Activated naive CD4-positive, alpha-beta T cell treated with anti-CD3 and anti-CD28 coated beads, Interleukin-2, amount 50 U/mL, for 72 hours (primary cell): ENCODE measurements around the gene VN1R2. TPM values are rescaled to one million over a fixed set of nuclear protein-coding genes. Genes with fewer than 3 reads are reported as not detected.
"Not testable (repeated sequence)": the region's sequence is repeated elsewhere in the genome, so short reads cannot be mapped to it uniquely, and the experiment has no call there.

Experiments
- ATAC-seq, 2 donors: fragments of 150-1000 bp; cut with Tn5 transposase; 2 replicates each; pipeline ENCODE4 v1.10.0; 2021; ENCODE audit warnings: mild to moderate bottlenecking in 2 of 2, moderate library complexity in 2 of 2
- DNase-seq, 2 donors: peaks; one replicate each; pipeline ENCODE4 v3.0.0; 2021 to 2022; ENCODE audit warnings: low spot score in 2 of 2
- H3K27ac Mint-ChIP-seq, 2 donors: one replicate each; pipeline ENCODE4 v1.8.0; 2022; ENCODE audit warnings: mild to moderate bottlenecking in 2 of 2, mixed read lengths in 2 of 2
- H3K36me3 Mint-ChIP-seq, 2 donors: one replicate each; pipeline ENCODE4 v1.8.0; 2022; ENCODE audit warnings: mixed read lengths in 2 of 2
- H3K9me3 Mint-ChIP-seq, 2 donors: one replicate each; pipeline ENCODE4 v1.8.0; 2022; ENCODE audit warnings: mixed read lengths in 2 of 2
- total RNA-seq, 2 donors: library from RNA; stranded (reverse); gene quantifications; one replicate each; pipeline ENCODE4 v1.2.3, GENCODE V29; 2022

Gene VN1R2, protein sequence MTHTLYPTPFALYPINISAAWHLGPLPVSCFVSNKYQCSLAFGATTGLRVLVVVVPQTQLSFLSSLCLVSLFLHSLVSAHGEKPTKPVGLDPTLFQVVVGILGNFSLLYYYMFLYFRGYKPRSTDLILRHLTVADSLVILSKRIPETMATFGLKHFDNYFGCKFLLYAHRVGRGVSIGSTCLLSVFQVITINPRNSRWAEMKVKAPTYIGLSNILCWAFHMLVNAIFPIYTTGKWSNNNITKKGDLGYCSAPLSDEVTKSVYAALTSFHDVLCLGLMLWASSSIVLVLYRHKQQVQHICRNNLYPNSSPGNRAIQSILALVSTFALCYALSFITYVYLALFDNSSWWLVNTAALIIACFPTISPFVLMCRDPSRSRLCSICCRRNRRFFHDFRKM
- not detected for total RNA-seq

DNA sequence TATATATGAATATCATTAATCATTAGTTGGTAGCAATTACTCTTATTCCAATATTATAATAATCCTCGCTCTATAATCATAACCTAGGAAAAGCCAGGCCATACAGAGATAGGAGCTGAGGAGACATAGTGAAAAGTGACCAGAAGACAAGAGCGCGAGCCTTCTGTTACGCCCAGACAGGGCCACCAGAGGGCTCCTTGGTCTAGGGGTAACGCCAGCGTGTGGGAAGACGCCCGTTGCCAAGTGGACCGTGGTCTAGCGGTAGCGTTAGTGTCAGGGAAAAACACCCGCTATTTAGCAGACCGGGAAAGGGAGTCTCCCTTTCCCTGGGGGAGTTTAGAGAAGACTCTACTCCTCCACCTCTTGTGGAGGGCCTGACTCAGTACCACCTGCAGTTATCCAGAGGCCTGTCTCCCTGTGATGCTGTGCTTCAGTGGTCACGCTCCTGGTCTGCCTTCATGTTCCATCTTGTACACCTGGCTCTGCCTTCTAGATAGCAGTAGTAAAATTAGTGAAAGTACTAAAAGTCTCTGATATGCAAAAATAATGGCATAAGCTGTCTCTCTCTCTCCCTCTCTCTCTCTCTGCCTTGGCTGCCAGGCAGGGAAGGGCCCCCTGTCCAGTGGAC is at the start of gene VN1R2:
Gene VN1R2, plus strand, starts transcription at position 578 of the 628 bp plus-strand sequence. CDS start 84 bp downstream, outside the sequence.
- Mint-ChIP-seq H3K36me3 (peaks cover 24 to 35% of the 10 kb centered on the region in 2 donors), H3K9me3 (peaks cover 24 to 44% of the 10 kb centered on the region in 2 donors)
- not testable (repeated sequence) for DNase-seq, H3K27ac Mint-ChIP-seq, ATAC-seq

DNA sequence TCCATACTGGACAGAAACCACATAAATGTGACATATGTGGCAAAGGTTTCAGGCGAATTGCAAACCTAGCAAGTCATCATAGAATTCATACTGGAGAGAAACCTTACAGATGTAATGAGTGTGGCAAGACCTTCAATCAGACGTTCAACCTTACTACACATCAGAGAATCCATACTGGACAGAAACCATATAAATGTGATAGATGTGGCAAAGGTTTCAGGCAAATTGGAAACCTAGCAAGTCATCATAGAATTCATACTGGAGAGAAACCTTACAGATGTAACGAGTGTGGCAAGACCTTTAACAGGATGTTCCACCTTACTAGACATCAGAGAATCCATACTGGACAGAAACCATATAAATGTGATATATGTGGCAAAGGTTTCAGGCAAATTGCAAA is 46.5 kb upstream of the VN1R2 start:
- DNase-seq, ATAC-seq, H3K27ac Mint-ChIP-seq: not testable (repeated sequence)
- peaks cover 62 to 64% of the 10 kb centered on the region in 2 donors for H3K9me3 Mint-ChIP-seq
- peaks cover 87 to 88% of the 10 kb centered on the region in 2 donors for H3K36me3 Mint-ChIP-seq

DNA sequence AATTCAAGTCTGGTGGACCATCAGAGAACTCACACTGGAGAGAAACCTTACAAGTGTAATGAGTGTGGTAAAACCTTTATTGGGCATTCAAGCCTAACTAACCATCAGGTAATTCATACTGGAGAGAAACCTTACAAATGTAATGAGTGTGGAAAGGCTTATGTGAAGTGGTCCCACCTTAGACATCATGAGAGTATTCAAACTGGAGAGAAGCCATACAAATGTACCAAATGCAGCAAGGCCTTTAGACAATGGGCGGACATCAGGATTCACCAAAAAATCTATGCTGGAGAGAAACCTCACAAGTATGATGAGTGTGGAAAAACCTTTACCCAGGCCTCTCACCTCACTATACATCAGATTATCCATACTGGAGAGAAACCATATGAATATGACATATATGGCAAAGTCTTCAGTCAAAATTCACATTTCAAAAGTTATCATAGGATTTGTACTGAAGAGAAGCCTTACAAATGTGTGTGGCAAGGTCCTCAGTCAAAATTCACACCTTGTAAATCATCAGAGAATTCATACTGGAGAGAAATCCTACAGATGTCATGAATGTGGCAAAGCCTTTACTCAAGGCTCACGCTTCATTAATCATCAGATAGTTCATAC is 45.3 kb upstream of the VN1R2 start:
- ATAC-seq (no peak), DNase-seq (no peak)
- H3K27ac Mint-ChIP-seq: no peak overlapping the region
- H3K36me3 Mint-ChIP-seq: peaks cover 78 to 79% of the 10 kb centered on the region in 2 donors
- peaks cover 57 to 59% of the 10 kb centered on the region in 2 donors for H3K9me3 Mint-ChIP-seq

DNA sequence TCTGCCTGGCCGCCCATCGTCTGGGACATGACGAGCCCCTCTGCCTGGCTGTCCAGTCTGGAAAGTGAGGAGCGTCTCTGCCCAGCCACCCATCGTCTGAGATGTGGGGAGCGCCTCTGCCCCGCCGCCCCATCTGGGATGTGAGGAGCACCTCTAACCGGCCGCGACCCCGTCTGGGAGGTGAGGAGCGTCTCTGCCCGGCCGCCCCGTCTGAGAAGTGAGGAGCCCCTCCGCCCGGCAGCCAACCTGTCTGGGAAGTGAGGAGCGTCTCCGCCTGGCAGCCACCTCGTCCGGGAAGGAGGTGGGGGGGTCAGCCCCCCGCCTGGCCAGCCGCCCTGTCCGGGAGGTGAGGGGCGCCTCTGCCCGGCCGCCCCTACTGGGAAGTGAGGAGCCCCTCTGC is 35.4 kb upstream of the VN1R2 start:
- H3K9me3 Mint-ChIP-seq: peaks cover 37 to 42% of the 10 kb centered on the region in 2 donors
- ATAC-seq, DNase-seq, H3K27ac Mint-ChIP-seq: not testable (repeated sequence)
- peaks cover 35 to 56% of the 10 kb centered on the region in 2 donors for H3K36me3 Mint-ChIP-seq

DNA sequence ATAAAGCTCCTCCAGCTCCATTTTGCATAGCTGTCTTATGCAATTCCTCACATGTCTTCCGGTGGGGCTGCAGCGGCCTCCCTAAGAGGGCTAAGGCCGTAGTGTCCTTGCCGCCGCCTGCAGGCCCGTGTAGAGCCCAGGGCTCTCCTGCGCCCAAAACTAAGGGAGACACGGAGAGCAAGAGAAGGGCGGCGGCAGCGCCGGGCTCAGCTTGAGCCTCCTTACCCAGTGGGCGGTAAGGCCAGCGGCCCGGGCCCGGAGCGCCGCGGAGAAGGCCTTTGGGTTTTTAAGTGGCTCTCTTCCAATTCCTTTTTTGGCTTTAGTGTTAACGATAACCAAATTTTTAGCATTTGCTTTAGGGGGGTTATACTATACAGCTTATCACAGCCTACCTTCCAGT is 33.5 kb upstream of the VN1R2 start:
- H3K9me3 Mint-ChIP-seq: peaks cover 31 to 32% of the 10 kb centered on the region in 2 donors

DNA sequence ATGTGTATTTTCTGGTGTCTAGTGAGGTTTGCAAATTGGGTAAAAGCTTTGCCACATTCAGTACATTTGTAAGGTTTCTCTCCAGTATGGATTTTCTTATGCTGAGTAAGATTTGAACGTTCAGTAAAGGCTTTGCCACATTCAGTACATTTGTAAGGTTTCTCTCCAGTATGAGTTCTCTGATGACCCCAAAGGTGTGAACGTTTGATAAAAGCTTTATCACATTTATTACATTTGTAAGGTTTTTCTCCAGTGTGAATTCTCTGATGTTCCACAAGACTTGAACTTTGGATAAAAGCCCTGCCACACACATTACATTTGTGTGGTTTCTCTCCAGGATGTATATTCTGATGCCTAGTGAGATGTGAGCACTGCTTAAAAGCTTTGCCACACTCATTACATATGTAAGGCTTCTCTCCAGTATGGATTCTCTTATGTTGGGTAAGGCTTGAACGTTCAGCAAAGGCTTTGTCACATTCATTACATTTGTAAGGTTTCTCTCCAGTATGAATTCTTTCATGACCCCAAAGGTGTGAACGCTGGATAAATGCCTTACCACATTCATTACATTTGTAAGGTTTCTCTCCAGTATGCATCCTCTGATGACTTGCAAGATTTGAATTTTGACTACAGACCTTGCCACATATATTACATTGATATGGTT is 20.8 kb upstream of the VN1R2 start:
- DNase-seq (no peak), ATAC-seq (no peak)
- Mint-ChIP-seq H3K27ac (no peak overlapping the region), H3K9me3 (peaks cover 48 to 57% of the 10 kb centered on the region in 2 donors), H3K36me3 (peaks cover 58 to 65% of the 10 kb centered on the region in 2 donors)

More for the DNA sequence above, 33.5 kb upstream of the VN1R2 start:
- Mint-ChIP-seq H3K36me3 (peaks cover 37 to 53% of the 10 kb centered on the region in 2 donors), H3K27ac (no peak overlapping the region)
- no peak for DNase-seq
- no peak for ATAC-seq

DNA sequence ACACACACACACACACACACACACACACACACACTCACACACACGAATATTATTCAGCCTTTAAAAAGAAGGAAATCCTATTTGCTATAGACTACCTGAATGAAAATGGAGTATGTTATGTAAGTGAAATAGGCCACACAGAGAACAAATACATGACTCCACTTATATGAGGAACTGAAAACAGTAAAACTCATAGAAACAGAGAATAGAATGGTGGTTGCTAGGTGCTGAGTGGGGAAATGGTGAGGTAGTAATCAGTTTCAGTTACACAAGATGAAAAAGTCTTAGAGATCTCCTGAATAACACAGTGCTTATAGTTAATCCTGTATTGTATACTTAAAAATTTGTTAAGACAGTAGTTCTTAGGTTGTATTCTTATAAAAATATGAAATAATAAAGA is 11.6 kb upstream of the VN1R2 start:
- H3K27ac Mint-ChIP-seq: no peak overlapping the region
- ATAC-seq (no peak), DNase-seq (no peak)
- peaks cover 56 to 88% of the 10 kb centered on the region in 2 donors for H3K36me3 Mint-ChIP-seq
- H3K9me3 Mint-ChIP-seq: peaks cover 46 to 49% of the 10 kb centered on the region in 2 donors

DNA sequence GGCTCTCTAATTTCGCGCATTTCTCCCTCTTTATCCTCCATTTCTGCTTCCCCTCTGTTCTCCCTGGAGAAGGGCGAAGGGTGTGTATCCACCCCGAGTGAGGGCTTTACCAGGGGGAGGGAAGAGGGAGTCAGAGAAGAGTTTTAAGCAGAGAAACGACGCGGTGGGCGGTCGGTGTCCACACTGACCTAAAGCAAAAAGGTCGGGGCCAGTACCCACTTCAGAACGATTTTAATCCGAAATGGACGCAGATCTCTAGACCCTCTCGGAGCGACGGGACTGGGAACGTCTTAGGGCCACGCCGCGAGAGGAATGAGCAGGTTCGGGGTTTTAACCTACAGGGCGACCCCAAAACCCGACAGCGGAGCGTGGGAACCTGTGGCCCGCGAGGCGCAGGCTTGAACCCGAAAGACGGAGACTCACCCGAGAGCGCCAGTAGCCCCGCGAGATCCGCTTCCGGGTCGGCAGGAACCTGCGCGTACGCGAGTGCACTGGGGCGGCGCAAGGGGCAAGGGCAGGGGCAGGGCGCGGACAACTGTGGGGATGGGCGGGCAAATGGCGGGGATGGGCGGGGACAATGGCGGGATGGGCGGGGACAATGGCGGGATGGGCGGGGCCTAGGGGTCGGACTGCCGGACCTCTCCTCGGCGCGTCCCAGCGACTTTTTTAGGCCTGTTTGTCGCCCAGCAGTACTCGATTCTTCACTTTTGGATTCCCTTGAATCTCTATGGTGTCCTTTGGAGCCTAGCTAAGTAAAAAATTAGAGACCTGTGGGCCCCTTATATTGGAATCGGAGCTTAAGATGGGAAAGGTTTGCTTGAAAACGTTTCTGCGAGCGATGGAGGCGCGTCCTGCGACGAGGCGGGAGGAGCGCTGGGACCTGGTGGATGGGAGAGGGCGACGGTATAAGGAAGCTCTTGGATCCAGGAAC is 3.4 kb upstream of the VN1R2 start, which contains the start of gene ZNF677:
Gene ZNF677, minus strand, starts transcription at position 463 of the 931 bp plus-strand sequence. CDS start 3,323 bp downstream, outside the sequence.
- Mint-ChIP-seq H3K27ac (peak within 1 kb of the TSS in 1 of 2 donors; percentile 85), H3K36me3 (peaks cover 51 to 54% of the 10 kb centered on the region in 2 donors), H3K9me3 (peaks cover 36 to 53% of the 10 kb centered on the region in 2 donors)
- peak; percentile 99 to 100 for ATAC-seq
- peak; percentile 58 to 81 for DNase-seq

DNA sequence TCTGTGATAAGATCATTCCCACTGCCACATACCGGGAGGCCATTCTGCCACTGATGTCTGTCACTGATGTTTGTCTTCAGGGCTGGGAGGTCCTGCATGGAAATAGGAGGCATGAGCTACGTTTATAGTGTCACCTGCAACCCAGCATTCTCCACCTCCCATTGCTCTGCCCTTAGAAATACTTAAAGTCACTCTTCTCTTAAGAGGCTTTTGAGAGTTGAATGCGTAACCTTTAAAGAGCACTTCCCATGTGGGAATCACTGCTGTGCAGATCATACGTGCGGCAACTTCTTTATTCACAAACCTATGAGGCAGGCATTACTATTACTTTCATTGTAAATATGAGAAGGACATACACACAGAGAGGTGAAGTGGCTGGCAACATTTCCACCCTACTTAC is 9.5 kb downstream of the VN1R2 start, which contains the start of gene VN1R4:
Gene VN1R4, minus strand, starts transcription at position 101 of the 400 bp plus-strand sequence. Its CDS starts 58 bp downstream, at position 43.
- peak within 1 kb of the TSS in 1 of 2 donors; percentile 65 for H3K27ac Mint-ChIP-seq
- peaks cover 34 to 37% of the 10 kb centered on the region in 2 donors for H3K36me3 Mint-ChIP-seq
- peaks cover 29 to 43% of the 10 kb centered on the region in 2 donors for H3K9me3 Mint-ChIP-seq
- not testable (repeated sequence) for ATAC-seq, DNase-seq

DNA sequence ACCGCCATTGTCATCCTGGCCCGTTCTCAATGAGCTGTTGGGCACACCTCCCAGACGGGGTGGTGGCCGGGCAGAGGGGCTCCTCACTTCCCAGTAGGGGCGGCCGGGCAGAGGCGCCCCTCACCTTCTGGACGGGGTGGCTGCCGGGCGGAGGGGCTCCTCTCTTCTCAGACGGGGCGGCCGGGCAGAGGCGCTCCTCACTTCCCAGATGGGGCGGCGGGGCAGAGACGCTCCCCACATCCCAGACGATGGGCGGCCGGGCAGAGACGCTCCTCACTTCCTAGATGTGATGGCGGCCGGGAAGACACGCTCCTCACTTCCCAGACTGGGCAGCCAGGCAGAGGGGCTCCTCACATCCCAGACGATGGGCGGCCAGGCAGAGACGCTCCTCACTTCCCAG is 11.8 kb downstream of the VN1R2 start:
- ATAC-seq, DNase-seq, H3K27ac Mint-ChIP-seq: not testable (repeated sequence)
- H3K36me3 Mint-ChIP-seq: peaks cover 36 to 47% of the 10 kb centered on the region in 2 donors
- H3K9me3 Mint-ChIP-seq: peaks cover 35 to 50% of the 10 kb centered on the region in 2 donors

DNA sequence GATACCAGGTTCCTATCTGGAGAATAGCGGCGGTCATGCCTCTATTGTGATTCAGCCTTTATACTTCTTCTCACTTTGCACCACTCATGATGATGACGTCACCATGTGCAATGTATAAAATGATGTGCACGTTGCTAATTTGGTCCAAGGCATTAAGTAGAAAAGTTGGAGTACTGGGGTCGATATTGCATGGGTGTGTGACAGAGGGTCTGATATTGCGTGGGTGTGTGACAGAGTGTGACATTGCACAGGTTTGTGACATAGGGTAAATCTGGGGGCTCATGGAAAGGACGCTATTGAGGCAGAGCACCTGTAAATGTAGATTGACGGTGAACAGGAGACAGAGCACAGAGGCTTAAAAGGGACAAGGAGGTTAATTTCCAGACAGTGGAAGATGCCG is 14.0 kb downstream of the VN1R2 start:
- DNase-seq: no peak
- Mint-ChIP-seq H3K27ac (no peak overlapping the region), H3K36me3 (peaks cover 40 to 42% of the 10 kb centered on the region in 2 donors), H3K9me3 (peaks cover 32 to 47% of the 10 kb centered on the region in 2 donors)
- no peak for ATAC-seq

DNA sequence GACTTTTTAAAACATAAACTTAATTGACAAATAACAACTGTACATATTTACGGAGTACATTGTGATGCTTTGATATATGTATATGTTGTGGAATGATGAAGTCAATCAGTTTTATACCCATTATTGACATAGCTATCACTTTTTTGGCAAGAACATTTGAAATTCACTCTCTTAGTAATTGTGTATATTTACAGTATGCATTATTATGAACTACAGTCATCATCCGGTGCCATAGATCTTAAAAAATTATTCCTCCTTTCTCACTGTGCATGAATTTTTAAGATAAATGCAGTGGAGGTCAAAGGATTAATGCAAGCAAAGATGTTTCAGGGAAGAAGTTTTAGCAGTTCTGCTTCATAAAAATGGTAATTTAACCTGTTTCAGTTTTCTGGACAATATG is 17.4 kb downstream of the VN1R2 start:
- Mint-ChIP-seq H3K9me3 (peaks cover 41 to 42% of the 10 kb centered on the region in 2 donors), H3K36me3 (peaks cover 38 to 47% of the 10 kb centered on the region in 2 donors), H3K27ac (no peak overlapping the region)
- ATAC-seq (no peak), DNase-seq (no peak)

DNA sequence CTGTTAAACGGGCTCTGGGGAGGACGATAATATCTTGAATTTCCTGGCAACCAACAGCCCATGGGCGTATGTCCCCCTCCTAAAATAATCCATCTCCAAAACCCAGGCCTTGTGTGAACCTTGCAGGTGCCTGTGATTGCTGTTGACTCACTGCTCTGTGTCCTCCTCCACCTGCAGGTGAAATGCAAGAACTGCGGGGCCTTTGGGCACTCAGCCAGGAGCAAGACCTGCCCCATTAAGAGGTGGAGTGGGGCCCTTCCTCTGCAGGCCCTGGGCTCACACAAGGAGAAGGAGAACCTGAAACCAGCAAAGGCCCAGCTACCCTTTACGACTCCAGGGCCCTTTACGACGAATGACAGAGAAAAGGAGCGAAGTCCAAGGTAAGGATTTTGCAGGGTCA is 23.9 kb downstream of the VN1R2 start:
- peak in 1 of 2 donors; percentile 8 for DNase-seq
- Mint-ChIP-seq H3K9me3 (peaks cover 10 to 21% of the 10 kb centered on the region in 2 donors), H3K36me3 (peaks cover 6 to 44% of the 10 kb centered on the region in 2 donors)
- ATAC-seq, H3K27ac Mint-ChIP-seq: not testable (repeated sequence)

DNA sequence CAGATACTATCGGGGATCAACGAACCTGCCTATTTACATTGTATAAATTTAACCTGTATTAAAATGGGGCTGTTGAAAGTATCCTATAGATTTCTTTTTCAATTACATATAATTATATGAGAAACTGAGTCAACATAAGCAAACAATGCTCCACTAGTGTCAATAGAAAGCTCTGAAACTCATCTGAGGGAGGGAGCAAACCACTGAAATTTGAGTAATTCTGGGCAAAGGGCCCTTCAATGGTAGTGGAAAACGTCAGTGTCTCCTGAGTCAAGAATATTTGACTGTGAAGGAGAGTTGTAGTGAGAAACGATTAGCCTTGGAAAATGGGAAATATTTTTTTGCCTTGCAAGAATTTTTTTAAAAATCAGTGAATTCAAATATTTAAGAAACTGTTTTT is 27.0 kb downstream of the VN1R2 start:
- no peak for DNase-seq

More for the DNA sequence above, 27.0 kb downstream of the VN1R2 start:
- Mint-ChIP-seq H3K27ac (no peak overlapping the region), H3K36me3 (peaks cover 6 to 37% of the 10 kb centered on the region in 2 donors), H3K9me3 (peaks cover 10% of the 10 kb centered on the region in 2 donors)
- ATAC-seq: no peak
